GM19238 (cell line): ENCODE measurements around the gene LCTL.

Experiments used
- DNase-seq: peaks from one replicate; pipeline ENCODE4 v3.0.0; 2011; ENCODE audit warnings: low spot score; ENCODE audit not compliant: insufficient read length

LCTL gene, protein sequence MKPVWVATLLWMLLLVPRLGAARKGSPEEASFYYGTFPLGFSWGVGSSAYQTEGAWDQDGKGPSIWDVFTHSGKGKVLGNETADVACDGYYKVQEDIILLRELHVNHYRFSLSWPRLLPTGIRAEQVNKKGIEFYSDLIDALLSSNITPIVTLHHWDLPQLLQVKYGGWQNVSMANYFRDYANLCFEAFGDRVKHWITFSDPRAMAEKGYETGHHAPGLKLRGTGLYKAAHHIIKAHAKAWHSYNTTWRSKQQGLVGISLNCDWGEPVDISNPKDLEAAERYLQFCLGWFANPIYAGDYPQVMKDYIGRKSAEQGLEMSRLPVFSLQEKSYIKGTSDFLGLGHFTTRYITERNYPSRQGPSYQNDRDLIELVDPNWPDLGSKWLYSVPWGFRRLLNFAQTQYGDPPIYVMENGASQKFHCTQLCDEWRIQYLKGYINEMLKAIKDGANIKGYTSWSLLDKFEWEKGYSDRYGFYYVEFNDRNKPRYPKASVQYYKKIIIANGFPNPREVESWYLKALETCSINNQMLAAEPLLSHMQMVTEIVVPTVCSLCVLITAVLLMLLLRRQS

DNA sequence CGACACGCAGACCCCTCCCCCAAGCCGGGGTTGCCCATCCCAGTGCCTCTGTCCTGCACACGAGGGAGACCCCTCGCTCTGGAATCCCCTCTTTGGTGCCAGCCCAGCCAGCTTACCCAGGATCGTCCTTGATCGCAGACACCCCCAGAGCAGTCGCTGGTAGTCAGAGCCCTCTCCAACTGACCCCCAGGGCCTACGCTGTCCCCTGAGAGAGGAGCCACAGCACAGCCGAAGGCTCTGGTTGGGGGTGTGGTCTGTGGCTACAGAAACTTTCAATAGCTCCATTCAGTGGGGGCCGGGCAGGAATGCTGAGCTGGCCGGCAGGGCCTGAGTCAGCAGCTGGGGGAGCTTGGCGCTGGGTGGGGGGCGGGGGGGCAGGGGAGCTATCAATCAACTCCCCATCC lies at the start of gene LCTL:
Gene LCTL (minus strand): TSS at position 258 of the 404 bp plus-strand sequence. CDS start 633 bp downstream, outside the sequence.
- no peak for DNase-seq

GRCh38 chr15:66614951-66615760 lies 49.4 kb upstream of the LCTL start:
- DNase-seq = no peak

- no peak for DNase-seq
Observed at GRCh38 chr15:66614456-66614855, 48.7 kb upstream of the LCTL start.

GRCh38 chr15:66613743-66614142 lies 47.9 kb upstream of the LCTL start:
- DNase-seq = no peak

- DNase-seq = no peak
Observed at GRCh38 chr15:66611257-66612053, 45.7 kb upstream of the LCTL start.

GRCh38 chr15:66609876-66610275 lies 44.1 kb upstream of the LCTL start:
- no peak for DNase-seq

- DNase-seq = no peak
Observed at GRCh38 chr15:66608881-66609280, 43.1 kb upstream of the LCTL start.

DNA sequence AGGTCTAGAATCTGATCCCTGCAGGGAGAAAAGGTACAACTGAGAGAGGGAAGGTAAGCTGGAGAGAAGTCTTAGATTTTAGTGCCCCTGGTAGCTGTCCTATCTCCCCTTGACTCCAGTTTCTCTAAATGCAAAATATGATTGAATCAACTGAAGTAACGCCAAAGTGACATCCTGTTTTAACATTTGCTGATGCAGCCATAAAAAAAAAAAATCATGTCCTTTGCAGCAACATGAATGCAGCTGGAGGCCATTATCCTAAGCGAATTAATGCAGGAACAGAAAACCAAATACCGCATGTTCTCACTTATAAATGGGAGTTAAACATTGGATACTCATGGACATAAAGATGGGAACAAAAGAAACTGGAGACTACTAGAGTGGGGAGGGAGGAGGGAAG lies 42.4 kb upstream of the LCTL start:
- no peak for DNase-seq

DNA sequence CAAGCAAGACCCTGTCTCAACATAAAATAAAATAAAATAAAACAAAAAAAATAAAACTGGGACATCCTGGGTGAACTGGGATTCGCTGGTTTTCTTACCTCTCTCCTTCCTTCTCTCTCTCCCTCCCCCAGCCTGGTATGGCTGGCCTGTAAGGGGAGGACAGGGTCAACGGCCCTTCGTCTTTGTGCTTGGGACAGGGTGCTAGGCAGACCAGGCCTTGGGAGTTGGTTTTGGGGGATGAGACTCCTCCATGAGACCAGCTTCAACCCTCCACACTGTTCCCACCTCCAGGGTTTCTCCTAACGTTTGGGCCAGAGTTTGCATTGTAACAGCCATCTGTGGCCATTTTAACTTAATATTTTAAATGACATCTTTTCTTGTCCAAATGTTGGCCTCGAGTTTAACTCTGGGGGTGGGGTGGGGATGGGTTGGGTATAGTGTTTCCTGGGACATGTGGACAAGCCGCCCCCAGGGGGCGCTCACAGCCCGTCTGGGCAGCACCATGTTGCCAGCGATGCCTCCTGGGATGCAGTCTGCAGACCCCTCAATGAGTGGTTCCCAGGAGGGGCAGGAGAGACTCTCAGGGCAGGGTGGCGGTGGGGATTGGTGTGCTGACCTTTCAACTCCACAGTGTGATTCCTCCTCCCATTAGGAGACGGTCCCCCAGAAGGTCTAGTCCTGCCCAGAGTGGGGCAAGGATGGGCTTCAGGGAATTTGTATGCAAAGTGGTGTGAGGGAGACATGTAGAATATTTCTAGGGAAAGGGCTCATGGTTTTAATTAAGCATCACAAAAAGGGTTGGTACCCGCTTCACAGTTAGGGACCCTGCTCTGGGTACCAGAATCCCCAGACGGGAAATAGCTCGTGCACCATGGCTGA lies 37.7 kb upstream of the LCTL start:
- DNase-seq = peak; percentile 55

DNA sequence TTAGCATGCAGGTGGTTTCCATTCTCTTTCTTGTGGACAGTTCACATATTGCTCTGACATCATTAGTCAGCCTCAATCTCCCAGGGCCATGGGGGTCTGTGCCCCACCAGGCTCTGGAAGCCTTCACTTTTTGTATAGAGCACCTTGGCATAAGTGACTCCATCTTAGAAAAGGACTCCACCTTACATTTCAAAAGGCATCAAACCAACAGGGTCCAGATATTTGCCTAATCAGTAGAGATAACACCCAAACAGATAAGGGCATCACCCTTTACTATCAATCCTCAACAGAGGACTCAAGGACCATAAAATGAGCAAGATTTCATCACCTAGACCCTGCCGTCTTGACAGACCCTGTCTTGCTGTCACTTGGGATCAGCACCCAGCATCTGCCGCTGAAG lies 35.7 kb upstream of the LCTL start:
- no peak for DNase-seq

- no peak for DNase-seq
Observed at GRCh38 chr15:66600240-66600627, 34.4 kb upstream of the LCTL start.

DNA sequence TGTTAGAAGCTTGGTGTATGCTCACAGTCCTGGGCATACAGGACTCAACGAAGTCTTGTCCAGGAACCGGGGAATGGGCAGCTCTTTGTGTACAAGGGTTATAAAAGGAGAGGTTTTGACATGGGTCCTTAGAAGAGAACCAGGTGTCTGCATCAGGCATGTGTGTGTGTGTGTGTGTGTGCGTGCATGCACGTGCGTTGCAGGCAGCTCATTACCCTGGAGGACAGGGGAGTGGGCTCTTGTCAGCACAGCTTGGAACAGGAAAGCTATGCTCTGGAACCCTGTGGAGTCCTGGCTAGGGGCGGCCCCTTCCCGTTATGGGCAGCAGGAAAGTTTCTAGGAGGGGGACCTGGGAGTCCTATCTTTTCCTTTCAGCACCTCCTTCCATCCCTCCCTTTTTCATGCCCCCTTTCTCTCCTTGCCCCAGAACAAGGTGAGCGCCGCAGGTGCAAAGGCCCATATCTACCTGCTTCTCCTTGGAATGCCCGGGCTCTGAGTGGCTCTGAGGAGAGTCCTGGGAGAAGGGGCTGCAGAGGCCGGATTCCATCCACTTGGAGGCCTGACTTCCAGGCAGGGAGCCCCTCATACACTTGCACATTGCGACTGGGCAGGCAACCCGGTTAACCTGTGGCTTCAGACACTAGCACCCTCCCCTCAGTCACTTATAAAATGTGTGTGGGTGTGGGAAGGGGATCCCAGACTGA lies 33.9 kb upstream of the LCTL start:
- DNase-seq = no peak

- DNase-seq = no peak
Observed at GRCh38 chr15:66598095-66598815, 32.5 kb upstream of the LCTL start.

DNA sequence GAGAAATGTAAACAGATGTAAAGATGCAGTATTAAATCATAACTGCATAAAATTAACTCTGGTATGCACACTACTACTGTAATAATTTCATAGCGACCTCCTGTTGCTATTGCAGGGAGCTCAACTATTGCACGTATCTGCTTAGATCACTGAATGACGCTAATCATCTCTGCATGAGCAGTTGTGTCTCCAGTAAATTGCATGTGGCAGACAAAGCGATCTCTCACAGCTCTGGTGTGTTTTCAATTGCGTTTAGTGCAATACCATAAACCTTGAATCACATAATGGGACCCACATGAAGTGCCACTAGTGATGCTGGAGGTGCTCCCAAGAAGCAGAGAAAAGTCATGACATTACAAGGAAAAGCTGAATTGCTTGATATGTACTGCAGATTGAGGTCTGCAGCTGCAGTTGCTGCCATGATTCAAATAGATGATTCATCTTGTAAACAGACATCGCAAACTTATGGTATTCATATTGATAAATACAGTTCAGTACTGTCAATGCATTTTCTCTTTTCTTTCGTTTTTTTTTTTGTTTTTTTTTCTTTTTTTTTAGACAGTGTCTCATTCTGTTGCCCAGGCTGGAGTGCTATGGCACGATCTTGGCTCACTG lies 30.2 kb upstream of the LCTL start:
- no peak for DNase-seq

- DNase-seq = no peak
Observed at GRCh38 chr15:66595332-66595731, 29.5 kb upstream of the LCTL start.

GRCh38 chr15:66594836-66595235 lies 29.0 kb upstream of the LCTL start:
- DNase-seq = no peak

DNA sequence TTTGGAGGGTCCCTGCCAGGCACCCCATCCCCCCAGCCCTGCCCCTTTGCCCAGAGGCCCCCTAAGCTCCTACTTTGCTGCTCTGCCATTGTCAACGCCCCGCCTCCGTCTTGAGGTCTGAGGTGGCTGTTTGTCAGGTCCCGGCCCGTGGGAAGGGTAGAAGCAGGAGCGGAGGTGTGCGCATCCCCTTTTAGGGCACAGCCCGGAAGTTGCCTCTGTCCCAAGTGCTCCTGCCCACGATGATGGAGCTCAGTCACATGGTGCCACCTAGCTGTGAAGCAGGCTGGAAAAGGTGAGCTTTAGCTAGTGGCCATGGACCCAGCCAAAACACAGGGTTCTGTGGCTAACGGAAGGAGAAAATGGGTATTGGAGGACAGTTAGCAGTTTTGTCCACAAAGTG lies 28.5 kb upstream of the LCTL start:
- no peak for DNase-seq

- DNase-seq = no peak
Observed at GRCh38 chr15:66593219-66593780, 27.5 kb upstream of the LCTL start.
